Testis (tissue), 2 donors: ENCODE measurements around the gene RPE.

Experiments used
- CTCF ChIP-seq, 3 experiments: fragments of 450-650 bp in 2 of 3; fragments of 200-600 bp in 1 of 3; sonication (generic) in 1 of 3; IDR thresholded peaks; one replicate each; pipeline ENCODE4 v1.5.1; 2016 to 2019; ENCODE audit warnings: antibody characterized with exemption in 3 of 3, mild to moderate bottlenecking in 2 of 3, moderate library complexity in 1 of 3
- POLR2A ChIP-seq: fragments of 450-650 bp; IDR thresholded peaks from one replicate; pipeline ENCODE4 v1.6.1; 2017; ENCODE audit warnings: antibody characterized with exemption, mild to moderate bottlenecking, moderate library complexity

- TF ChIP-seq CTCF (IDR thresholded peaks at IDR 0.05) = no peak
- no peak for TF ChIP-seq POLR2A
These were observed 36.7 kb upstream of the RPE start for GRCh38 chr2:209965723-209966122.
